ENCODE measurements around the gene HES4.

Gene HES4

DNA sequence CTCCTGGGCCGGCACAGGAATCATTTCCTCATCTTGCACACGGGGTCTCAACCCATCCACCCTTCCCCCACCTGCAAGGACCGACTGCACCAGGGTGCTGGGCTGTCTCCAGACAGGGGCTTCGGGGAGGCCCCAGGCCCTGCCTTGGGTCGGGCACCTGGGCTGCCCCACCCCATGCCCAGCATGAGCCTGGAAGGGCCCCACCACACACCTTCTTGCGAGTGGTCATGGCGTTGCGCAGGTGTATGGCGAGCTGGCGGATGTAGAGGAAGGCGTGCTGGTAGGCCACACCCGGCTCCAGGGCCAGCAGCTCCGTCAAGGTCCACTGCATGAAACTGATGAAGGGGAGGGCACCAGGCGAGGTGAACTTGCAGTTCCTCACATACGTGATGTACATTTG, 47.7 kb downstream of the HES4 start:
- H3K4me1 Mint-ChIP-seq: peaks cover 4% of the 10 kb centered on the region
- no peak overlapping the region for H3K4me3 Mint-ChIP-seq
- CTCF ChIA-PET: no interaction called here
- no peaks in the 10 kb centered on the region for H3K9me3 Mint-ChIP-seq
- H3K36me3 Mint-ChIP-seq: peaks cover 46% of the 10 kb centered on the region
- DNase-seq: no peak
- no peaks in the 10 kb centered on the region for H3K27me3 Mint-ChIP-seq
- H3K27ac Mint-ChIP-seq: no peak overlapping the region

DNA sequence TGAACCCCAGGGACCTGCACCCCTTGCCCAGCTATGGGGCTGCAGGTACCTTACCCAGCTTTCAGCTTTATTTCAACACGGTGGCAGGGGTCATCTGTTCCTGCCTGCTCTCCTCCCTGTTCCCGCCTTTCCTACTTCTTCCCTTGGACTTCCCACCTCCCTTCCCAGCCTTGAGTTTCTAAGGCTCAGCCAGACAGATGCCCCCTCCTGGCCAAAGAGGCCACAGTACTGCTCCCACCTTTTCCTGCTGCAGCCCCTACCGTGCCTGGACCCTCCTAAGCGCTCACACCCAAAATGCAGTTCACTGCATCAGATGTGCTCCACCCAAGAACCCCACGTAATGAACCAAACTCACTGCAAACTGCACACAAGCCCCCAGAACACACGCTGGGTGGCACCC, 48.5 kb downstream of the HES4 start:
- Mint-ChIP-seq H3K36me3 (peaks cover 47% of the 10 kb centered on the region), H3K27me3 (no peaks in the 10 kb centered on the region), H3K4me1 (no peaks in the 10 kb centered on the region), H3K27ac (no peak overlapping the region), H3K4me3 (no peak overlapping the region), H3K9me3 (no peaks in the 10 kb centered on the region)
- CTCF ChIA-PET: no interaction called here
- no peak for DNase-seq

DNA sequence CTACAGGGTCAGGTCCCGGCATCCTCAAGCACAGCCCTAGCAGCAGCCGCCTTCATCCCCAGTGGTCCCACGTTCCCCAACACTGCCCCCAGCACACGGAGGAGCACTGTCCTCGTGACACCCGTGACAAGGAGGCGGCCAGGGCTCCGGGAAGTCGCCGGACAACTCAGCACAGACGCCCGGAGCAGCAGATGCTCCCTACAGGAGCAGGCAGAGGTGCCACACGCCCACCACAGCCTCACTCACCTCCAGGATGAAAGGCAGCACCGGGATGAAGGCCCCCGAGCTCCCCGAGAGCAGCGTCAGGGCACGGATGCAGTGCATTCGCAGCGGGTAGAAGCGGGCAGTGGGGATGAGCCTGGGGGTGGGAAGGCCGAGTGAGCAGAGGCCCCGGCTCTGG, 49.0 kb downstream of the HES4 start:
- no peak overlapping the region for H3K27ac Mint-ChIP-seq
- no peak for DNase-seq
- peaks cover 3% of the 10 kb centered on the region for H3K27me3 Mint-ChIP-seq
- peaks cover 47% of the 10 kb centered on the region for H3K36me3 Mint-ChIP-seq
- no peak overlapping the region for H3K4me3 Mint-ChIP-seq
- H3K4me1 Mint-ChIP-seq: no peaks in the 10 kb centered on the region
- CTCF ChIA-PET: no interaction called here
- no peaks in the 10 kb centered on the region for H3K9me3 Mint-ChIP-seq

DNA sequence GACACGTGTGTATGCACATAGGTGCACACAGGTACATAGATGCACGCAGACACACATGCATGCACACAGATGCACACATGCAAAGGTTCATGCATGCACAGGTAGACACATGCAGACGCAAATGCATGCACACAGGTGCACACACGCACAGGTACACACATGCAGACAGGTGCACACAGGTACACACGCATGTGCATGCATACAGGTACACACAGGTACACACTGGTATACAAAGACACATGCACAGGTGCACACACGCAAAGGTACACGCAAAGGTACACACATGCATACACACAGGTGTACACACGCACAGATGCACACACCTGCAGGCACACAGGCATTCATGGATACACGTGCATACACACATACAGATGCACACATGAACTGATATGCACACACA, 49.6 kb downstream of the HES4 start:
- H3K36me3 Mint-ChIP-seq: peaks cover 49% of the 10 kb centered on the region
- DNase-seq: no peak
- H3K4me3 Mint-ChIP-seq: no peak overlapping the region
- CTCF ChIA-PET: no interaction called here
- H3K4me1 Mint-ChIP-seq: no peaks in the 10 kb centered on the region
- no peak overlapping the region for H3K27ac Mint-ChIP-seq
- peaks cover 9% of the 10 kb centered on the region for H3K27me3 Mint-ChIP-seq
- no peaks in the 10 kb centered on the region for H3K9me3 Mint-ChIP-seq
